Fibroblast of lung (primary cell): ENCODE data around the gene ARHGAP18. TPM values are rescaled to one million over a fixed set of nuclear protein-coding genes. Genes with fewer than 3 reads are reported as not detected.

Experiments used
- DNase-seq, 2 donors: peaks; one replicate each; pipeline versions ENCODE4 v3.0.0 to v3.0.0-alpha.2; 2010; ENCODE audit warnings: low read depth in 2 of 2
- H2AFZ ChIP-seq: 2 replicates; pipeline ENCODE4 v1.5.1; 2012; ENCODE audit warnings: low read length, control low read depth, inconsistent platforms
- H3K27ac ChIP-seq: 2 replicates; pipeline ENCODE4 v1.5.1; 2011; ENCODE audit warnings: low read length, control low read depth; ENCODE audit not compliant: insufficient read depth
- H3K27me3 ChIP-seq: 2 replicates; pipeline ENCODE4 v1.5.1; 2011; ENCODE audit warnings: mild to moderate bottlenecking, low read length; ENCODE audit not compliant: control insufficient read depth, insufficient read depth
- H3K36me3 ChIP-seq: 2 replicates; pipeline ENCODE4 v1.5.1; 2011; ENCODE audit warnings: low read length; ENCODE audit not compliant: control insufficient read depth, insufficient read depth
- H3K4me1 ChIP-seq: 2 replicates; pipeline ENCODE4 v1.5.1; 2011; ENCODE audit warnings: low read length; ENCODE audit not compliant: control insufficient read depth, insufficient read depth; ENCODE audit errors: extremely low read depth
- H3K4me2 ChIP-seq: 2 replicates; pipeline ENCODE4 v1.5.1; 2011; ENCODE audit warnings: low read length, control low read depth; ENCODE audit not compliant: insufficient read depth; ENCODE audit errors: extremely low read depth
- H3K4me3 ChIP-seq, 4 experiments: fragments of 200-600 bp in 1 of 4; sonication (generic) in 1 of 4; replicated peaks in 1 of 4; 2 replicates each; pipeline ENCODE4 v1.5.1; 2011 to 2016; ENCODE audit warnings: low read length in 4 of 4, low read depth in 3 of 4, mild to moderate bottlenecking in 3 of 4, control low read depth in 2 of 4, inconsistent platforms in 1 of 4, mixed read lengths in 1 of 4; ENCODE audit not compliant: insufficient read depth in 1 of 4; ENCODE audit errors: control extremely low read depth in 1 of 4
- H3K79me2 ChIP-seq: 2 replicates; pipeline ENCODE4 v1.5.1; 2012; ENCODE audit warnings: mild to moderate bottlenecking, low read length, inconsistent platforms; ENCODE audit not compliant: control insufficient read depth, insufficient read depth
- H3K9ac ChIP-seq: 2 replicates; pipeline ENCODE4 v1.5.1; 2011; ENCODE audit warnings: mild to moderate bottlenecking, low read length, control low read depth; ENCODE audit not compliant: insufficient read depth
- H3K9me3 ChIP-seq: 2 replicates; pipeline ENCODE4 v1.5.1; 2012; ENCODE audit warnings: low read depth, low read length; ENCODE audit not compliant: control insufficient read depth, insufficient read depth
- H4K20me1 ChIP-seq: 2 replicates; pipeline ENCODE4 v1.5.1; 2011; ENCODE audit warnings: low read length; ENCODE audit not compliant: control insufficient read depth, insufficient read depth; ENCODE audit errors: extremely low read depth
- CTCF ChIP-seq, 2 donors: IDR thresholded peaks in 1 of 2; conservative IDR thresholded peaks in 1 of 2; 1 replicate in 1 of 2; 2 replicates in 1 of 2; pipeline ENCODE4 v1.5.1; 2011 to 2012; ENCODE audit warnings: low read length in 2 of 2, control low read depth in 1 of 2, inconsistent platforms in 1 of 2, low read depth in 1 of 2, mild to moderate bottlenecking in 1 of 2
- EZH2 ChIP-seq: IDR thresholded peaks from 2 replicates; pipeline ENCODE4 v1.5.1; 2012; ENCODE audit warnings: low read length, control low read depth, mild to moderate bottlenecking; ENCODE audit errors: missing control alignments
- polyA plus RNA-seq, 2 donors: library from polyadenylated mRNA; depleted of rRNA in 1 of 2; stranded (reverse) in 1 of 2; unstranded in 1 of 2; fragments of >200 nt; gene quantifications; 2 replicates each; pipeline ENCODE4 v1.2.1, GENCODE V29; 2011 to 2012; ENCODE audit warnings: missing spikeins in 1 of 2
- total RNA-seq: library from RNA; depleted of rRNA; stranded (reverse); fragments of >200 nt; gene quantifications from 2 replicates; pipeline ENCODE4 v1.2.1, GENCODE V29; 2014

Gene ARHGAP18
- total and polyA plus RNA-seq, 2 donors (not counting 1 experiment from before 2014, with no cell fraction given), result 18.6 to 38.3 TPM

GRCh38 chr6:129685662-129686031 lies 24.3 kb downstream of the ARHGAP18 start:
- H3K9ac ChIP-seq, result no peak overlapping the region
- no peak for DNase-seq
- H3K79me2 ChIP-seq, result peaks cover 75% of the 10 kb centered on the region
- H3K4me1 ChIP-seq, result peaks cover 23% of the 10 kb centered on the region
- H3K4me2 ChIP-seq, result no peak overlapping the region
- H4K20me1 ChIP-seq, result no peaks in the 10 kb centered on the region
- H3K4me3 ChIP-seq, result no peak overlapping the region
- H3K9me3 ChIP-seq, result no peaks in the 10 kb centered on the region
- H3K27ac ChIP-seq, result peak overlapping the region; percentile 53
- H3K36me3 ChIP-seq, result no peaks in the 10 kb centered on the region
- no peaks in the 10 kb centered on the region for H3K27me3 ChIP-seq
- no peak overlapping the region for H2AFZ ChIP-seq
- no peak for TF ChIP-seq CTCF (conservative IDR thresholded peaks at IDR 0.05 in 1 of 2, IDR thresholded peaks at IDR 0.05 in 1 of 2; ENCODE audit: low read depth in 1 of 2, low read length in 2 of 2)
- TF ChIP-seq EZH2, result no peak

GRCh38 chr6:129684903-129685661 lies 24.9 kb downstream of the ARHGAP18 start:
- H3K9ac ChIP-seq, result no peak overlapping the region
- peak overlapping the region; percentile 90 for H3K27ac ChIP-seq
- H3K4me1 ChIP-seq, result peaks cover 24% of the 10 kb centered on the region
- H4K20me1 ChIP-seq, result no peaks in the 10 kb centered on the region
- peaks cover 73% of the 10 kb centered on the region for H3K79me2 ChIP-seq
- no peak overlapping the region for H3K4me2 ChIP-seq
- no peaks in the 10 kb centered on the region for H3K9me3 ChIP-seq
- no peak overlapping the region for H3K4me3 ChIP-seq
- DNase-seq, result no peak
- no peak for TF ChIP-seq EZH2
- TF ChIP-seq CTCF (conservative IDR thresholded peaks at IDR 0.05 in 1 of 2, IDR thresholded peaks at IDR 0.05 in 1 of 2; ENCODE audit: low read depth in 1 of 2, low read length in 2 of 2), result no peak
- H3K36me3 ChIP-seq, result no peaks in the 10 kb centered on the region
- H2AFZ ChIP-seq, result no peak overlapping the region
- H3K27me3 ChIP-seq, result no peaks in the 10 kb centered on the region

GRCh38 chr6:129684323-129684884 lies 25.6 kb downstream of the ARHGAP18 start:
- TF ChIP-seq EZH2 (no peak), CTCF (conservative IDR thresholded peaks at IDR 0.05 in 1 of 2, IDR thresholded peaks at IDR 0.05 in 1 of 2; ENCODE audit: low read depth in 1 of 2, low read length in 2 of 2) (no peak)
- no peak for DNase-seq
- H3K4me2 ChIP-seq, result peak overlapping the region; percentile 42
- H2AFZ ChIP-seq, result no peak overlapping the region
- H3K4me3 ChIP-seq, result no peak overlapping the region
- peak overlapping the region; percentile 22 for H3K9ac ChIP-seq
- H3K9me3 ChIP-seq, result no peaks in the 10 kb centered on the region
- H4K20me1 ChIP-seq, result no peaks in the 10 kb centered on the region
- no peaks in the 10 kb centered on the region for H3K27me3 ChIP-seq
- peak overlapping the region; percentile 90 for H3K27ac ChIP-seq
- no peaks in the 10 kb centered on the region for H3K36me3 ChIP-seq
- peaks cover 28% of the 10 kb centered on the region for H3K4me1 ChIP-seq
- peaks cover 72% of the 10 kb centered on the region for H3K79me2 ChIP-seq
